WTC11 (cell line): ENCODE measurements around the gene TMX1. TPM values are rescaled to one million over a fixed set of nuclear protein-coding genes. Genes with fewer than 3 reads are reported as not detected.

Source experiments
- ATAC-seq: fragments of 200-7000 bp; cut with Tn5 transposase; 2 replicates; pipeline ENCODE4 v1.10.0; 2021; ENCODE audit warnings: mild to moderate bottlenecking, moderate library complexity
- CTCF ChIA-PET: fragments of 300-600 bp; sonication (Branson Sonifier 250); formaldehyde crosslinking; loops from one replicate; lab custom pipeline; 2021; ENCODE audit warnings: antibody characterized with exemption; lab: Charles Lee
- POLR2A ChIA-PET: fragments of 350-600 bp; sonication (Branson Sonifier 250); formaldehyde crosslinking; loops from one replicate; lab custom pipeline; 2021; ENCODE audit warnings: antibody characterized with exemption; lab: Charles Lee
- DNase-seq: peaks from one replicate; pipeline ENCODE4 v3.0.0; 2021; ENCODE audit warnings: low spot score
- H3K27ac Mint-ChIP-seq: 2 replicates; pipeline ENCODE4 v1.8.0; 2021; ENCODE audit warnings: mixed read lengths
- H3K27me3 Mint-ChIP-seq: 2 replicates; pipeline ENCODE4 v1.8.0; 2021; ENCODE audit warnings: low read depth, mild to moderate bottlenecking, moderate library complexity, mixed read lengths
- H3K36me3 Mint-ChIP-seq: 2 replicates; pipeline ENCODE4 v1.8.0; 2021; ENCODE audit warnings: mixed read lengths
- H3K4me1 Mint-ChIP-seq: 2 replicates; pipeline ENCODE4 v1.8.0; 2022; ENCODE audit warnings: mixed read lengths
- H3K4me3 Mint-ChIP-seq: 2 replicates; pipeline ENCODE4 v1.8.0; 2021; ENCODE audit warnings: mild to moderate bottlenecking, moderate library complexity, mixed read lengths
- H3K9me3 Mint-ChIP-seq: 2 replicates; pipeline ENCODE4 v1.8.0; 2021; ENCODE audit warnings: mixed read lengths
- ATF1 ChIP-seq: sonication (generic); formaldehyde crosslinking; IDR thresholded peaks from 2 replicates; pipeline ENCODE4 v1.8.1; 2023; ENCODE audit warnings: mild to moderate bottlenecking, moderate library complexity, missing genetic modification reagents
- CDX4 ChIP-seq: fragments of 250-450 bp; sonication (Bioruptor Pico); IDR thresholded peaks from 2 replicates; pipeline ENCODE4 v1.9.0; 2021; ENCODE audit warnings: moderate library complexity, mild to moderate bottlenecking, inconsistent platforms, borderline replicate concordance
- E2F1 ChIP-seq: sonication (generic); formaldehyde crosslinking; IDR thresholded peaks from 2 replicates; pipeline ENCODE4 v1.8.0; 2022; ENCODE audit warnings: mild to moderate bottlenecking, missing genetic modification reagents
- EMX1 ChIP-seq: fragments of 250-450 bp; sonication (Bioruptor Pico); IDR thresholded peaks from 2 replicates; pipeline ENCODE4 v1.8.0; 2021; ENCODE audit warnings: mild to moderate bottlenecking
- ESRRA ChIP-seq: sonication (generic); formaldehyde crosslinking; IDR thresholded peaks from 2 replicates; pipeline ENCODE4 v1.8.1; 2022; ENCODE audit warnings: mild to moderate bottlenecking, missing genetic modification reagents, borderline replicate concordance
- ETV6 ChIP-seq: sonication (generic); formaldehyde crosslinking; IDR thresholded peaks from 2 replicates; pipeline ENCODE4 v1.8.1; 2022; ENCODE audit warnings: mild to moderate bottlenecking, missing genetic modification reagents
- GTF2I ChIP-seq: fragments of 250-450 bp; sonication (Bioruptor Pico); conservative IDR thresholded peaks from 2 replicates; pipeline ENCODE4 v1.4.0; 2021; ENCODE audit warnings: mild to moderate bottlenecking
- HMGA2 ChIP-seq: fragments of 250-450 bp; sonication (Bioruptor Pico); IDR thresholded peaks from 2 replicates; pipeline ENCODE4 v1.4.0; 2021; ENCODE audit warnings: mild to moderate bottlenecking, moderate library complexity
- IRF1 ChIP-seq: sonication (generic); formaldehyde crosslinking; IDR thresholded peaks from 2 replicates; pipeline ENCODE4 v1.8.0; 2023; ENCODE audit warnings: missing genetic modification reagents
- IRF2 ChIP-seq: sonication (generic); formaldehyde crosslinking; IDR thresholded peaks from 2 replicates; pipeline ENCODE4 v1.8.0; 2022; ENCODE audit warnings: low read depth, missing genetic modification reagents, borderline replicate concordance
- JUN ChIP-seq: sonication (generic); formaldehyde crosslinking; IDR thresholded peaks from 2 replicates; pipeline ENCODE4 v1.8.0; 2023; ENCODE audit warnings: mild to moderate bottlenecking, missing genetic modification reagents
- KAT7 ChIP-seq: sonication (generic); formaldehyde crosslinking; IDR thresholded peaks from 2 replicates; pipeline ENCODE4 v1.8.1; 2023; ENCODE audit warnings: missing genetic modification reagents, mild to moderate bottlenecking, borderline replicate concordance
- NFATC4 ChIP-seq: fragments of 250-450 bp; sonication (Bioruptor Pico); IDR thresholded peaks from 2 replicates; pipeline ENCODE4 v1.9.0; 2021; ENCODE audit warnings: mild to moderate bottlenecking
- NR3C1 ChIP-seq: sonication (generic); formaldehyde crosslinking; conservative IDR thresholded peaks from 2 replicates; pipeline ENCODE4 v1.8.1; 2023; ENCODE audit warnings: low read depth, mild to moderate bottlenecking, missing genetic modification reagents
- STAT6 ChIP-seq: sonication (generic); formaldehyde crosslinking; conservative IDR thresholded peaks from 2 replicates; pipeline ENCODE4 v1.8.1; 2023; ENCODE audit warnings: mild to moderate bottlenecking, low read depth, missing genetic modification reagents, moderate library complexity
- TEAD1 ChIP-seq: sonication (generic); formaldehyde crosslinking; IDR thresholded peaks from 2 replicates; pipeline ENCODE4 v1.8.0; 2022; ENCODE audit warnings: mild to moderate bottlenecking, missing genetic modification reagents
- TP53 ChIP-seq: sonication (generic); formaldehyde crosslinking; IDR thresholded peaks from 2 replicates; pipeline ENCODE4 v1.8.1; 2023; ENCODE audit warnings: mild to moderate bottlenecking, missing genetic modification reagents
- USF1 ChIP-seq: sonication (generic); formaldehyde crosslinking; IDR thresholded peaks from 2 replicates; pipeline ENCODE4 v1.8.0; 2022; ENCODE audit warnings: mild to moderate bottlenecking, missing genetic modification reagents
- ZNF416 ChIP-seq: fragments of 250-450 bp; sonication (Bioruptor Pico); IDR thresholded peaks from 2 replicates; pipeline ENCODE4 v1.9.0; 2021; ENCODE audit warnings: mild to moderate bottlenecking, inconsistent platforms
- total RNA-seq: library from RNA; stranded (reverse); gene quantifications from 3 replicates; pipeline ENCODE4 v1.2.3, GENCODE V29; 2021
- TF ChIP-seq, protein P1 (sequence below): fragments of 250-450 bp; sonication (Bioruptor Pico); IDR thresholded peaks from 2 replicates; pipeline ENCODE4 v1.9.0; 2021; ENCODE audit warnings: mild to moderate bottlenecking
- TF ChIP-seq, protein P2 (sequence below): sonication (generic); formaldehyde crosslinking; conservative IDR thresholded peaks from 2 replicates; pipeline ENCODE4 v1.8.1; 2022; ENCODE audit warnings: mild to moderate bottlenecking, missing genetic modification reagents
- TF ChIP-seq, protein P3 (sequence below): fragments of 250-450 bp; sonication (Bioruptor Pico); IDR thresholded peaks from 2 replicates; pipeline ENCODE4 v1.8.0; 2021; ENCODE audit warnings: mild to moderate bottlenecking

The TMX1 gene
- total RNA-seq, 1 experiment from 2014 or later = 40.9 TPM

- ChIA-PET POLR2A (no interaction called here), CTCF (interaction anchor here (1.0 kb wide), 1 partner anchor 52 kb away, joined by 3 read pairs; no protein-coding TSS in a partner anchor)
- H3K4me3 Mint-ChIP-seq = no peak overlapping the region
Measured at GRCh38 chr14:51209457-51209856, 30.6 kb upstream of the TMX1 start.

GRCh38 chr14:51210594-51210993, 29.5 kb upstream of the TMX1 start:
- no peak overlapping the region for H3K27ac Mint-ChIP-seq
- POLR2A ChIA-PET = no interaction called here
- TF ChIP-seq NFATC4 (CRISPR knock-in tag) (no peak), STAT6 (CRISPR knock-in tag) (no peak), ESRRA (CRISPR knock-in tag) (no peak)
- TF ChIP-seq, protein P1, sequence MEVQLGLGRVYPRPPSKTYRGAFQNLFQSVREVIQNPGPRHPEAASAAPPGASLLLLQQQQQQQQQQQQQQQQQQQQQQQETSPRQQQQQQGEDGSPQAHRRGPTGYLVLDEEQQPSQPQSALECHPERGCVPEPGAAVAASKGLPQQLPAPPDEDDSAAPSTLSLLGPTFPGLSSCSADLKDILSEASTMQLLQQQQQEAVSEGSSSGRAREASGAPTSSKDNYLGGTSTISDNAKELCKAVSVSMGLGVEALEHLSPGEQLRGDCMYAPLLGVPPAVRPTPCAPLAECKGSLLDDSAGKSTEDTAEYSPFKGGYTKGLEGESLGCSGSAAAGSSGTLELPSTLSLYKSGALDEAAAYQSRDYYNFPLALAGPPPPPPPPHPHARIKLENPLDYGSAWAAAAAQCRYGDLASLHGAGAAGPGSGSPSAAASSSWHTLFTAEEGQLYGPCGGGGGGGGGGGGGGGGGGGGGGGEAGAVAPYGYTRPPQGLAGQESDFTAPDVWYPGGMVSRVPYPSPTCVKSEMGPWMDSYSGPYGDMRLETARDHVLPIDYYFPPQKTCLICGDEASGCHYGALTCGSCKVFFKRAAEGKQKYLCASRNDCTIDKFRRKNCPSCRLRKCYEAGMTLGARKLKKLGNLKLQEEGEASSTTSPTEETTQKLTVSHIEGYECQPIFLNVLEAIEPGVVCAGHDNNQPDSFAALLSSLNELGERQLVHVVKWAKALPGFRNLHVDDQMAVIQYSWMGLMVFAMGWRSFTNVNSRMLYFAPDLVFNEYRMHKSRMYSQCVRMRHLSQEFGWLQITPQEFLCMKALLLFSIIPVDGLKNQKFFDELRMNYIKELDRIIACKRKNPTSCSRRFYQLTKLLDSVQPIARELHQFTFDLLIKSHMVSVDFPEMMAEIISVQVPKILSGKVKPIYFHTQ (CRISPR knock-in tag) = no peak
- H3K36me3 Mint-ChIP-seq = no peaks in the 10 kb centered on the region
- peaks cover 20% of the 10 kb centered on the region for H3K4me1 Mint-ChIP-seq
- no peak for DNase-seq
- no peaks in the 10 kb centered on the region for H3K9me3 Mint-ChIP-seq
- H3K4me3 Mint-ChIP-seq = no peak overlapping the region
- H3K27me3 Mint-ChIP-seq = no peaks in the 10 kb centered on the region
- ATAC-seq = peak; percentile 69
- CTCF ChIA-PET = no interaction called here

More at GRCh38 chr14:51209457-51209856, 30.6 kb upstream of the TMX1 start:
- no peaks in the 10 kb centered on the region for H3K36me3 Mint-ChIP-seq
- DNase-seq = no peak
- no peak overlapping the region for H3K27ac Mint-ChIP-seq
- peaks cover 20% of the 10 kb centered on the region for H3K4me1 Mint-ChIP-seq
- no peaks in the 10 kb centered on the region for H3K9me3 Mint-ChIP-seq
- no peaks in the 10 kb centered on the region for H3K27me3 Mint-ChIP-seq
- TF ChIP-seq USF1 (CRISPR knock-in tag) (no peak), ETV6 (CRISPR knock-in tag) (no peak), NR3C1 (CRISPR knock-in tag) (no peak), HMGA2 (CRISPR knock-in tag) (no peak), JUN (CRISPR knock-in tag) (no peak), TEAD1 (no peak), E2F1 (CRISPR knock-in tag) (no peak), TP53 (CRISPR knock-in tag) (no peak), EMX1 (CRISPR knock-in tag) (no peak), GTF2I (no peak), KAT7 (CRISPR knock-in tag) (no peak), ATF1 (no peak), IRF1 (no peak), ZNF416 (CRISPR knock-in tag) (no peak), IRF2 (no peak), CDX4 (CRISPR knock-in tag) (no peak)
- TF ChIP-seq, protein P2, sequence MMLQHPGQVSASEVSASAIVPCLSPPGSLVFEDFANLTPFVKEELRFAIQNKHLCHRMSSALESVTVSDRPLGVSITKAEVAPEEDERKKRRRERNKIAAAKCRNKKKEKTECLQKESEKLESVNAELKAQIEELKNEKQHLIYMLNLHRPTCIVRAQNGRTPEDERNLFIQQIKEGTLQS = no peak
- TF ChIP-seq, protein P3, sequence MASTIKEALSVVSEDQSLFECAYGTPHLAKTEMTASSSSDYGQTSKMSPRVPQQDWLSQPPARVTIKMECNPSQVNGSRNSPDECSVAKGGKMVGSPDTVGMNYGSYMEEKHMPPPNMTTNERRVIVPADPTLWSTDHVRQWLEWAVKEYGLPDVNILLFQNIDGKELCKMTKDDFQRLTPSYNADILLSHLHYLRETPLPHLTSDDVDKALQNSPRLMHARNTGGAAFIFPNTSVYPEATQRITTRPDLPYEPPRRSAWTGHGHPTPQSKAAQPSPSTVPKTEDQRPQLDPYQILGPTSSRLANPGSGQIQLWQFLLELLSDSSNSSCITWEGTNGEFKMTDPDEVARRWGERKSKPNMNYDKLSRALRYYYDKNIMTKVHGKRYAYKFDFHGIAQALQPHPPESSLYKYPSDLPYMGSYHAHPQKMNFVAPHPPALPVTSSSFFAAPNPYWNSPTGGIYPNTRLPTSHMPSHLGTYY = no peak
- TF ChIP-seq, all 79 proteins: peak for 0
- no peak; the same call in 1 of the 2 replicates for ATAC-seq
